Measurements from ENCODE around the gene PLSCR4.

DNA sequence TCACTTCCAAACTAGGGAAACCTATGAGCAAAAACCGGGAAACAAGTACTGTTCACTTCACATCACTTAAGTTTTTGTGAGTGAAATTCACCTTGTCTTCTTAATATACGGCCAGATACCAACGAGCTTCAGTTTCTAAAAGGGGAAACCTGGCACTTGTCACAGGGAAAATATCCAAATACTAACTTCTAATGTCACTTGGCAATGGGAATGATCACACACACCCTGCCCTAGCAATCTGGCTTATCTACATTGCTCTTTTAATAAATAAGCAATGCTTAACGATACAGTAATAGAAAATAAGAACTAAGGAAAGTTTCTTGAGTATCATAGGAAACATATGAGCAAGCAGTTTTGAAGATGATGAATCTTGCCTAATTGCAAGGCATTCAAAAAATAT, 55.3 kb downstream of the PLSCR4 start:
- no peak for TF ChIP-seq CTCF (IDR thresholded peaks at IDR 0.05)
- TF ChIP-seq KDM5A (IDR thresholded peaks at IDR 0.05) = no peak
- no peak for TF ChIP-seq SMC3 (IDR thresholded peaks at IDR 0.05)
- TF ChIP-seq EP300 (IDR thresholded peaks at IDR 0.05) = no peak

Data from A549 (cell line).